CD8-positive, alpha-beta memory T cell (primary cell): ENCODE measurements around the gene ZNG1A. TPM values are rescaled to one million over a fixed set of nuclear protein-coding genes. Genes with fewer than 3 reads are reported as not detected.
A peak's percentile ranks its signal among the peaks of the same experiment; 100 is the strongest.
"Not testable (repeated sequence)": the region's sequence is repeated elsewhere in the genome, so short reads cannot be mapped to it uniquely, and the experiment has no call there.

Experiments
- CTCF ChIA-PET: fragments of 350-600 bp; sonication (Branson Sonifier 250); formaldehyde crosslinking; loops from one replicate; lab custom pipeline; 2021; ENCODE audit warnings: antibody characterized with exemption; lab: Charles Lee
- POLR2A ChIA-PET: fragments of 350-600 bp; sonication (Branson Sonifier 250); formaldehyde crosslinking; loops from one replicate; lab custom pipeline; 2021; ENCODE audit warnings: antibody characterized with exemption; lab: Charles Lee
- DNase-seq, 5 donors: peaks; one replicate each; pipeline versions ENCODE4 v3.0.0 to v3.0.0-alpha.2; 2020 to 2022; ENCODE audit warnings: mixed read lengths in 1 of 5
- H3K27ac ChIP-seq: one replicate; pipeline ENCODE4 v1.7.0; 2013; ENCODE audit warnings: low read depth, mild to moderate bottlenecking, low read length, moderate library complexity
- H3K27me3 ChIP-seq: 2 replicates; pipeline ENCODE4 v1.7.0; 2013; ENCODE audit warnings: low read length, mild to moderate bottlenecking; ENCODE audit not compliant: insufficient read depth, poor library complexity, severe bottlenecking
- H3K36me3 ChIP-seq: 2 replicates; pipeline ENCODE4 v1.7.0; 2013; ENCODE audit warnings: mild to moderate bottlenecking, low read length, moderate library complexity; ENCODE audit not compliant: insufficient read depth
- H3K4me1 ChIP-seq: 2 replicates; pipeline ENCODE4 v1.7.0; 2013; ENCODE audit warnings: mild to moderate bottlenecking, low read length, moderate library complexity; ENCODE audit not compliant: insufficient read depth
- H3K4me3 ChIP-seq: 2 replicates; pipeline ENCODE4 v1.7.0; 2013; ENCODE audit warnings: mild to moderate bottlenecking, low read length
- H3K9me3 ChIP-seq: 2 replicates; pipeline ENCODE4 v1.7.0; 2013; ENCODE audit warnings: mild to moderate bottlenecking, low read length
- H3K27ac Mint-ChIP-seq, 8 donors: one replicate each; pipeline ENCODE4 v1.8.0; 2020 to 2021; ENCODE audit warnings: mixed read lengths in 8 of 8, mild to moderate bottlenecking in 6 of 8, inconsistent platforms in 3 of 8, moderate library complexity in 3 of 8
- H3K27me3 Mint-ChIP-seq, 2 donors: one replicate each; pipeline ENCODE4 v1.8.0; 2020 to 2021; ENCODE audit warnings: mixed read lengths in 2 of 2, mild to moderate bottlenecking in 1 of 2, moderate library complexity in 1 of 2
- H3K36me3 Mint-ChIP-seq, 3 donors: one replicate each; pipeline ENCODE4 v1.8.0; 2020 to 2021; ENCODE audit warnings: mixed read lengths in 3 of 3, inconsistent platforms in 1 of 3, mild to moderate bottlenecking in 1 of 3
- H3K4me1 Mint-ChIP-seq, 3 donors: one replicate each; pipeline ENCODE4 v1.8.0; 2020 to 2021; ENCODE audit warnings: mixed read lengths in 3 of 3, inconsistent platforms in 1 of 3, mild to moderate bottlenecking in 1 of 3
- H3K4me3 Mint-ChIP-seq, 7 donors: one replicate each; pipeline ENCODE4 v1.8.0; 2020 to 2021; ENCODE audit warnings: mixed read lengths in 7 of 7, mild to moderate bottlenecking in 6 of 7, moderate library complexity in 4 of 7, inconsistent platforms in 2 of 7
- H3K9me3 Mint-ChIP-seq, 5 donors: one replicate each; pipeline ENCODE4 v1.8.0; 2020 to 2022; ENCODE audit warnings: mixed read lengths in 5 of 5, mild to moderate bottlenecking in 3 of 5, moderate library complexity in 2 of 5, inconsistent platforms in 1 of 5
- polyA plus RNA-seq: library from polyadenylated mRNA; unstranded; fragments of 300-500 nt; fragmentation: Illumina TruSeq; gene quantifications from one replicate; pipeline ENCODE4 v1.2.3, GENCODE V29; 2021
- total RNA-seq, 2 experiments: library from RNA; stranded (reverse); gene quantifications; one replicate each; pipeline ENCODE4 v1.2.3, GENCODE V29; 2021

ZNG1A gene
- total and polyA plus RNA-seq, 3 experiments from 2014 or later, result 17.5 to 50.1 (median 47.3) TPM

GRCh38 chr9:159871-160270 is 19.0 kb downstream of the ZNG1A start:
- H3K36me3 ChIP-seq, H3K9me3 ChIP-seq, H3K27ac Mint-ChIP-seq, DNase-seq, H3K27ac ChIP-seq, H3K36me3 Mint-ChIP-seq, POLR2A ChIA-PET, H3K4me3 Mint-ChIP-seq, H3K4me3 ChIP-seq, H3K9me3 Mint-ChIP-seq, H3K27me3 ChIP-seq, H3K4me1 ChIP-seq, CTCF ChIA-PET, H3K4me1 Mint-ChIP-seq, H3K27me3 Mint-ChIP-seq: not testable (repeated sequence)

DNA sequence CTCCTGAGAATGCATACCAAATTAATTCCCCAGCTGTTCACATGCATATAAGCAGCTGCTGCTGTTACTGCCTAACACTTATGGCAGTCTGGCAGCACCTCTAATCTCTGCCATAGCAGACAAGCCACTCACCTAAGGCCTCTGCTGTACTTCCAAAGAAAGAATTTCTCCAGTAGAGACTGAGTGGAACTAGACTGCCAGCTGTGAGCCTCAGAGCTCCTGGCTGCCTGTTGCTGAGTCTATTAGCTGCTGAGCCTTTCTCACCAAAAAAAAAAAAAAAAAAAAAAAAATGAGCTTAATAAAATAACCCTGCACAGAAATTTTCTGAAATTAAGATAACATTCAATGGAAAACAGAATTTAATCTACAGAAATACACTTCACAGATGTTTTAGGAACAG is 27.7 kb downstream of the ZNG1A start:
- H3K4me1 ChIP-seq, H3K9me3 Mint-ChIP-seq, H3K36me3 Mint-ChIP-seq, POLR2A ChIA-PET, H3K4me1 Mint-ChIP-seq, H3K36me3 ChIP-seq, H3K4me3 ChIP-seq, H3K27me3 ChIP-seq, H3K9me3 ChIP-seq, DNase-seq, H3K4me3 Mint-ChIP-seq, H3K27me3 Mint-ChIP-seq, H3K27ac ChIP-seq, CTCF ChIA-PET, H3K27ac Mint-ChIP-seq: not testable (repeated sequence)

DNA sequence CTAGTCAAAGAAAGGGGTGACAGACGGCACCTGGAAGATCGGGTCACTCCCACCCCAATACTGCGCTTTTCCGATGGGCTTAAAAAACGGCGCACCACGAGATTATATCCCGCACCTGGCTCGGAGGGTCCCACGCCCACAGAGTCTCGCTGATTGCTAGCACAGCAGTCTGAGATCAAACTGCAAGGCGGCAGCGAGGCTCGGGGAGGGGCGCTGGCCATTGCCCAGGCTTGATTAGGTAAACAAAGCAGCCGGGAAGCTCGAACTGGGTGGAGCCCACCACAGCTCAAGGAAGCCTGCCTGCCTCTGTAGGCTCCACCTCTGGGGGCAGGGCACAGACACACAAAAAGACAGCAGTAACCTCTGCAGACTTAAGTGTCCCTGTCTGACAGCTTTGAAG is 39.0 kb downstream of the ZNG1A start:
- H3K36me3 Mint-ChIP-seq, POLR2A ChIA-PET, H3K9me3 ChIP-seq, CTCF ChIA-PET, H3K27me3 Mint-ChIP-seq, H3K4me3 ChIP-seq, H3K4me3 Mint-ChIP-seq, H3K27me3 ChIP-seq, H3K27ac Mint-ChIP-seq, H3K36me3 ChIP-seq, H3K4me1 ChIP-seq, H3K9me3 Mint-ChIP-seq, H3K27ac ChIP-seq, DNase-seq, H3K4me1 Mint-ChIP-seq: not testable (repeated sequence)

DNA sequence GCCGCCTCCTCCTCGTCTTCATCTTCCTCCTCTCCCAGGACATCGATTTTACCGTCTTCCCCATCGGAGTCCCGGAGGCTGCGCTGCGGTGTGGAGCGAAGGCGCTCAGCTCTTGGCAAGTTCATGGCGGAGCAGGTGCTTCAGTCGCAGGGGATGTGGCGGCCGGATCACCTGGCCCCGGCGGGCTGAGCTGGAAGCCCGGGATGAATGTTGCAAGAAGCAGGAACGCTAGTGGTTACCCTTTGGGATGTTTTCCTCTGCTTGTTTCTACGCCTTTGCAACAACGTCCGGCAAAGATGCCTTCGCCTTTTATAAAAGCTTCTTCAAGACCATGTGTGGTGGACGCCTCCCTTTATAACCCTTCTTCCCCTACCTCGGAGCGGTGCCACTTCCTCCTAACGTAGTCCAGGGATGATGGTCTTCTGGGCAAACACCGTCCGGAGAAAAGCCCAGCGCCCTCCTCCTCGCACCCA is 60.8 kb downstream of the ZNG1A start, which contains the start of gene FOXD4:
TSS of gene FOXD4 (minus strand) at position 423 of the 473 bp plus-strand sequence. CDS start at position 125, 298 bp downstream.
- Mint-ChIP-seq H3K27me3 (peaks cover 26 to 30% of the 10 kb centered on the region in 2 donors), H3K4me3 (peak within 1 kb of the TSS; percentile 59 to 72 (median 66)), H3K27ac (peak within 1 kb of the TSS in 1 of 8 donors; percentile 55), H3K4me1 (peaks cover 20 to 23% (median 21%) of the 10 kb centered on the region in 3 donors)
- H3K27me3 ChIP-seq, result peaks cover 11% of the 10 kb centered on the region
- H3K27ac ChIP-seq, H3K36me3 ChIP-seq, DNase-seq, H3K9me3 ChIP-seq, CTCF ChIA-PET, H3K4me3 ChIP-seq, POLR2A ChIA-PET, H3K4me1 ChIP-seq, H3K9me3 Mint-ChIP-seq, H3K36me3 Mint-ChIP-seq: not testable (repeated sequence)

- H3K4me1 ChIP-seq, H3K36me3 Mint-ChIP-seq, H3K9me3 Mint-ChIP-seq, CTCF ChIA-PET, H3K4me3 ChIP-seq, POLR2A ChIA-PET, H3K27ac Mint-ChIP-seq, H3K36me3 ChIP-seq, H3K9me3 ChIP-seq, H3K27ac ChIP-seq: not testable (repeated sequence)
- peaks cover 20 to 25% (median 21%) of the 10 kb centered on the region in 3 donors for H3K4me1 Mint-ChIP-seq
- peaks cover 16% of the 10 kb centered on the region for H3K27me3 ChIP-seq
- peak overlapping the region; percentile 59 to 72 (median 66) for H3K4me3 Mint-ChIP-seq
- peaks cover 32 to 36% of the 10 kb centered on the region in 2 donors for H3K27me3 Mint-ChIP-seq
- peak in 3 of 5 donors; percentile 30 to 60 (median 32) for DNase-seq
Measured at GRCh38 chr9:117144-117994, 61.5 kb downstream of the ZNG1A start.

GRCh38 chr9:116239-117077 is 62.4 kb downstream of the ZNG1A start:
- CTCF ChIA-PET, H3K27ac ChIP-seq, H3K9me3 ChIP-seq, H3K36me3 ChIP-seq, POLR2A ChIA-PET, H3K36me3 Mint-ChIP-seq, H3K4me1 ChIP-seq, H3K4me3 ChIP-seq, H3K9me3 Mint-ChIP-seq: not testable (repeated sequence)
- H3K27me3 ChIP-seq, result peaks cover 17% of the 10 kb centered on the region
- Mint-ChIP-seq H3K27ac (peak overlapping the region in 2 of 8 donors; percentile 65 to 75), H3K4me3 (peak overlapping the region; percentile 32 to 79 (median 53)), H3K27me3 (peaks cover 38 to 40% of the 10 kb centered on the region in 2 donors), H3K4me1 (peaks cover 20 to 25% (median 21%) of the 10 kb centered on the region in 3 donors)
- peak in 1 of 5 donors; percentile 28 for DNase-seq

- H3K4me3 ChIP-seq, H3K36me3 ChIP-seq, H3K9me3 Mint-ChIP-seq, POLR2A ChIA-PET, H3K36me3 Mint-ChIP-seq, H3K4me1 ChIP-seq, DNase-seq, H3K9me3 ChIP-seq, CTCF ChIA-PET, H3K27ac ChIP-seq: not testable (repeated sequence)
- Mint-ChIP-seq H3K27me3 (peaks cover 38 to 40% of the 10 kb centered on the region in 2 donors), H3K27ac (peak overlapping the region in 2 of 8 donors; percentile 51 to 75), H3K4me3 (peak overlapping the region; percentile 40 to 85 (median 68)), H3K4me1 (peaks cover 20 to 25% (median 21%) of the 10 kb centered on the region in 3 donors)
- peaks cover 17% of the 10 kb centered on the region for H3K27me3 ChIP-seq
Measured at GRCh38 chr9:115118-115451, 63.8 kb downstream of the ZNG1A start.
